ENCODE data around the gene KRT80. TPM values are rescaled to one million over a fixed set of nuclear protein-coding genes. Genes with fewer than 3 reads are reported as not detected.

Gene KRT80
- total and polyA plus RNA-seq, 2 donors (not counting 3 experiments of a cell fraction or from before 2014, with no cell fraction given), result 13.6 to 23.7 TPM

GRCh38 chr12:52141875-52142274 lies 49.9 kb downstream of the KRT80 start:
- DNase-seq (ENCODE audit: low read depth, low spot score) (no peak), FAIRE-seq (no peak)
- no peaks in the 10 kb centered on the region for H3K9me1 ChIP-seq (replicated peaks; ENCODE audit: control insufficient read depth, extremely low read depth, insufficient read depth, low read length)
- peaks cover 4% of the 10 kb centered on the region in 2 experiments for H3K27me3 ChIP-seq (ENCODE audit: control insufficient read depth in 2 of 2, insufficient read depth in 2 of 2, low read length in 2 of 2)
- no peak overlapping the region for H3K27ac ChIP-seq (ENCODE audit: insufficient read depth, low read depth, low read length)
- no peak overlapping the region for H3K4me3 ChIP-seq (replicated peaks in 1 of 3; ENCODE audit: insufficient read depth in 1 of 3, low read depth in 1 of 3, low read length in 3 of 3)
- no peak overlapping the region for H2AFZ ChIP-seq (ENCODE audit: low read depth, low read length)
- TF ChIP-seq CTCF (IDR thresholded peaks at IDR 0.05; ENCODE audit: extremely low read depth in 1 of 2, insufficient read depth in 1 of 2, low read depth in 1 of 2, low read length in 2 of 2) (no peak), MYC (IDR thresholded peaks at IDR 0.05; ENCODE audit: low read depth, low read length) (no peak), POLR2A (IDR thresholded peaks at IDR 0.05; ENCODE audit: low read depth, low read length) (no peak), EZH2 (IDR thresholded peaks at IDR 0.05; ENCODE audit: borderline replicate concordance, low read depth, low read length, severe bottlenecking) (no peak), MAX (IDR thresholded peaks at IDR 0.05; ENCODE audit: insufficient read depth, insufficient read length) (no peak), POLR2AphosphoS5 (IDR thresholded peaks at IDR 0.05; ENCODE audit: insufficient read depth, low read depth, low read length) (no peak), FOS (IDR thresholded peaks at IDR 0.05; ENCODE audit: borderline replicate concordance, insufficient read depth, low read length) (no peak), JUN (IDR thresholded peaks at IDR 0.05; ENCODE audit: borderline replicate concordance, insufficient read depth, insufficient read length, low read depth) (no peak), GATA2 (IDR thresholded peaks at IDR 0.05; ENCODE audit: insufficient read depth, insufficient read length, low read depth, low read length) (no peak)
- ChIA-PET CTCF (no interaction called here), POLR2A (no interaction called here)
- H4K20me1 ChIP-seq (replicated peaks; ENCODE audit: control insufficient read depth, extremely low read depth, insufficient read depth, low read length), result no peaks in the 10 kb centered on the region
- H3K4me1 ChIP-seq (ENCODE audit: control insufficient read depth, extremely low read depth, insufficient read depth, low read length), result peaks cover 7% of the 10 kb centered on the region
- H3K79me2 ChIP-seq (ENCODE audit: control insufficient read depth, insufficient read depth, low read length), result no peaks in the 10 kb centered on the region
- no peak overlapping the region for H3K9ac ChIP-seq (replicated peaks; ENCODE audit: extremely low read depth, insufficient read depth, low read length)
- H3K36me3 ChIP-seq (ENCODE audit: control insufficient read depth in 2 of 2, extremely low read depth in 1 of 2, insufficient read depth in 2 of 2, low read length in 2 of 2), result no peaks in the 10 kb centered on the region
- no TSS peak for BruUV-seq (replicated peaks)
- H3K9me3 ChIP-seq (replicated peaks; ENCODE audit: control insufficient read depth, insufficient read depth, low read length), result no peaks in the 10 kb centered on the region
- intact Hi-C loops (cut with micrococcal nuclease), result no loop called here
- dilution Hi-C loops (cut with MboI; ENCODE audit: extremely low pct_ligation_motif_present, low sequenced_read_pairs), result no loop called here
- H3K4me2 ChIP-seq (ENCODE audit: insufficient read depth, low read length), result no peak overlapping the region

Measured in endothelial cell of umbilical vein (primary cell).